GM19351 (cell line): ENCODE results near the gene USP20.

Source experiments
- ATAC-seq: cut with Tn5 transposase; IDR thresholded peaks from one replicate; pipeline ENCODE4 v1.9.1; 2021; ENCODE audit warnings: mild to moderate bottlenecking, moderate library complexity; ENCODE audit not compliant: unreplicated experiment

Gene USP20

DNA sequence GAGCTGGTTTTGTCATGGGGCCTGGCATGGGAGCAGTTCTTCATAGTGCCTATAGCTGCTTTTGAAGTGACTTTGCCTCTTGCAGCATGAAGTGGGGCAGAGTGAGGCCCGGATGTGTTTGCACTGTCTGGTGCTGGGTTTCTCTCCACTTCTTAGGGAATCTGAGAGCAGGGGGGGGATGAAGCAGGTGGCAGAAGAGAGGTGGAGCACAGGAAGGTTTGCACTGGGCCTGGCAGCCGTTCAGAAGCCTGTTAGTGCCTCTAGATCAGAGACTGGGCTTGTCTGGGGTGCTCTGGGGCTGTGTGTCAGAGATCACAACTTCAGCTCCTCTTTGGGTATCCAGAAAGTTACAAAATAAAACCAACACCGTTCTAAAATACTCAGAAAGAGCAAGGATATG lies 18.4 kb downstream of the USP20 start:
- no peak for ATAC-seq

DNA sequence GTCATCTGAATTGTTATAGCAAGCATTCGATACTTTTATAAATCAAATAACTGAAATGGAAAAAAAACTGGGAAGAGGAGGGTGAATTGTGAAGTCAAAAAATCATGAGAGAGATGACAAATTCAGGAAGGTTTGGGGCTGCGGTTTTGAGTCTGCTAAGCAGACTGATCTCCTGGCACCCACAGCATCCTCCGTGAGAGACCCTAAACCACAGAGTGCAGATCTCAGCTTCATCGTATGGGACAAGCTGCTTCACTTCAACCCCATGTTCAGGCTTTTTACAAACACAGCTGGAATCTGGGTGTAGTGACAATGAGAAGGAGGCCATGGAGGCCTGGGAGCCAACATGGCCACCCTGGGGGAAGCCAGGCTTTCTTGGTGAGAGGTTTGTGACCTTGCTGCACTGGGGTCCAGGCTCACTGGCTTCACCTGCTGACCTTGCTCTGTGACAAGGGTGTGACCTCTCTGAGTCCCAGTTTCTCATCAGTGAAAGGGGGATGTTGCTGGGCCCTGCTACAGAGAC lies 19.4 kb downstream of the USP20 start:
- no peak for ATAC-seq

DNA sequence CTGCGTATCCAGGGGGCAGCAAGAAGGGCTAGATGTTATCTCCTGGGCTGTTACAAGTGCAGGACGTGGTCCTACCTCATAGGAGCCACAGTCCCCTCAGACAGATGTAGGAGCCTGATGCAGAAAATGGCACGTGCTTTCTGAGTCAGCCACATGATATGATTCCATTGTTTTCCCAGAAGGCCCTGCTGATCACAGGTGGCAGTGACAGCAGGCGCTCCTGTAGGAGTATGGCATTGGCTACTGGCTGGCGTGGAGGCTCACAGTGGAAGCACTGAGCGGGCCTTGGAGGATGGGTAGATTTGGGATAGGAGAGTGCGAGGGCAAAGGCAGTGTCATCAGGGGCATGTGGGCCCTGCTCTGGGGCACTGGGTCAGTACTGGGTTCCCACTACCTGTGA lies 21.9 kb downstream of the USP20 start:
- no peak for ATAC-seq

- no peak for ATAC-seq
Observed at GRCh38 chr9:129858167-129858962, 23.1 kb downstream of the USP20 start.

DNA sequence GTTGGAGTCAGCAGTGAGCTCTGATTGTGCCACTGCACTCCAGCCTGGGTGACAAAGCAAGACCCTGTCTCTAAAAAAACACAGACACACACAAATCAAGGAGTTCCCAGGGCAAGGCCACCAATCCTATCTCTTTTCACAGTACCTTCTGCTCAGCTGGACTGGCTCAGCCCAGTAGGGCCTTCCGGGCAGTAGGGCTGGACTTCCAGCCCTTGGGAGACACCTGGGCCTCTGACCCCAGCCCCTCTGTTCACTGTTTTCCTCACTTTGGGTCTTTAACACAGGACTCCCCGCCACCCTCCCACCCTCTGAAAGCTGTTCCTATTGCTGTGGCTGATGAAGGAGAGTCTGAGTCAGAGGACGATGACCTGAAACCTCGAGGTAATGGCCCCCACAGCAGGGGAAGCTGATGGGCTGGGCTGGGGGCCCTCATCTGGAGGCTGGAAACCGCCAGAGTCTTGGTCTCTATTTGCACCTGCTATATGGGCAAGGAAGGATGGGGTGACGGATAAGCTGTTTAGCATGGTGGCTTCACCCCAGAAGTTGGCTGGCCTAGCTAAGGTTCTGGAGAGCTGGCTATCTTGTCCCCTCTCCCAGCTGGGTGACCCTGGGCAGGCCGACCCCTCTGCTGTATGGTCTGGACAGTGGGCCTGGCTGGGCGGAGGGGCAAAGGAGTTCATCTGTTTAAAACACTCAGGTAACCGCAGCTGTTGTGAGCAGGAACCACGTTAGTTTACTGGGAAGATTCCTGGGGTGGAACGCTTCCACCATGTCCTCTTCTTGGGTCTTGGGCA lies 25.6 kb downstream of the USP20 start:
- ATAC-seq: no peak

GRCh38 chr9:129861447-129861827 lies 26.2 kb downstream of the USP20 start:
- ATAC-seq: no peak

GRCh38 chr9:129863059-129863690 lies 27.9 kb downstream of the USP20 start:
- no peak for ATAC-seq

- no peak for ATAC-seq
Observed at GRCh38 chr9:129864991-129865647, 29.9 kb downstream of the USP20 start.

GRCh38 chr9:129865668-129866320 lies 30.5 kb downstream of the USP20 start:
- no peak for ATAC-seq

GRCh38 chr9:129866394-129867135 lies 31.3 kb downstream of the USP20 start:
- no peak for ATAC-seq

GRCh38 chr9:129867136-129868022 lies 32.1 kb downstream of the USP20 start:
- ATAC-seq: no peak

DNA sequence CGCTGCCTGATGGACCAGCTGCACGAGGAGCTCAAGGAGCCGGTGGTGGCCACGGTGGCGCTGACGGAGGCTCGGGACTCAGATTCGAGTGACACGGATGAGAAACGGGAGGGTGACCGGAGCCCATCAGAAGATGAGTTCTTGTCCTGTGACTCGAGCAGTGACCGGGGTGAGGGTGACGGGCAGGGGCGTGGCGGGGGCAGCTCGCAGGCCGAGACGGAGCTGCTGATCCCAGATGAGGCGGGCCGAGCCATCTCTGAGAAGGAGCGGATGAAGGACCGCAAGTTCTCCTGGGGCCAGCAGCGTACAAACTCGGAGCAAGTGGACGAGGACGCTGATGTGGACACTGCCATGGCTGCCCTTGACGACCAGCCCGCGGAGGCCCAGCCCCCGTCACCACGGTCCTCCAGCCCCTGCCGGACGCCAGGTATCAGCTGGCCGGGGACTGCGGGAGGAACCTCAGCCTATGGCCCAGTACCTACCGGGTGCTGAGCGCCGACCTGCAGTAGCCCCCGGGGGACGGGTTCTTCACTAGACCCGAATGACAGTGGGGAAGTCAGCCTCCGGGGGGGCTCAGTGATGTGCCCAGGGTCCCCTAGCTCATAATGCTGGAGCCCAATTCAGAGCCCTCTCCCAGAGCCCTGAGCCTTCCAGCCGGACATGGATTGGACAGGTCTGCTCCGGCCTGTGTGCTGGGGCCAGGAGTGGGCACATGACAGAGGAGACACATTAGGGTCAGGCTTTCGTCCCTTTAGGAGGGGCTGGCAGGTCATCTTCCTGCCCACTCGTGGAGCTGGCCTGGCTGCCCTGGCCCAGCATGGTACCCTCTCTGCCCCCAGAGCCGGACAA lies 33.0 kb downstream of the USP20 start:
- ATAC-seq: no peak

DNA sequence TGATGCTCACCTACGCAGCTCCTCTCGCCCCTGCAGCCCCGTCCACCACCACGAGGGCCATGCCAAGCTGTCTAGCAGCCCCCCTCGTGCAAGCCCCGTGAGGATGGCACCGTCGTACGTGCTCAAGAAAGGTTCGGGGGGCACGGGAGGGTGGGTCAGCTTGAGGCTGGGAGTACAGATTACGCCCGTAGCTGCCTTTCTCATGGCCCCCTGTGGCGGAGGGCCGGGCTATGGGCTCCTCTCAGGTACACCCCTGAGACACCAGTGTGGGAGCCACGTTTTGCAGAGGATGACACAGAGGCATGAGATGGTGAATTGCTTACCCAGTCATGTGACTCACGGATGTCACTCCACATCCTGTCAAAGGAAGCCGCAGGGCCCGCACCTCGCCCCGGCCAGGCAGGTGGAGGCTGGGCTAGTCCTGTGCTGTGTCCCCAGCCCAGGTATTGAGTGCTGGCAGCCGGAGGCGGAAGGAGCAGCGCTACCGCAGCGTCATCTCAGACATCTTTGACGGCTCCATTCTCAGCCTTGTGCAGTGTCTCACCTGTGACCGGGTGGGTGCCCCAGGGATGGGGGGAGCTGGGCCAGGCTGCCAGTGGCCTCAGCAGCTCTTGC lies 33.7 kb downstream of the USP20 start:
- no peak for ATAC-seq

DNA sequence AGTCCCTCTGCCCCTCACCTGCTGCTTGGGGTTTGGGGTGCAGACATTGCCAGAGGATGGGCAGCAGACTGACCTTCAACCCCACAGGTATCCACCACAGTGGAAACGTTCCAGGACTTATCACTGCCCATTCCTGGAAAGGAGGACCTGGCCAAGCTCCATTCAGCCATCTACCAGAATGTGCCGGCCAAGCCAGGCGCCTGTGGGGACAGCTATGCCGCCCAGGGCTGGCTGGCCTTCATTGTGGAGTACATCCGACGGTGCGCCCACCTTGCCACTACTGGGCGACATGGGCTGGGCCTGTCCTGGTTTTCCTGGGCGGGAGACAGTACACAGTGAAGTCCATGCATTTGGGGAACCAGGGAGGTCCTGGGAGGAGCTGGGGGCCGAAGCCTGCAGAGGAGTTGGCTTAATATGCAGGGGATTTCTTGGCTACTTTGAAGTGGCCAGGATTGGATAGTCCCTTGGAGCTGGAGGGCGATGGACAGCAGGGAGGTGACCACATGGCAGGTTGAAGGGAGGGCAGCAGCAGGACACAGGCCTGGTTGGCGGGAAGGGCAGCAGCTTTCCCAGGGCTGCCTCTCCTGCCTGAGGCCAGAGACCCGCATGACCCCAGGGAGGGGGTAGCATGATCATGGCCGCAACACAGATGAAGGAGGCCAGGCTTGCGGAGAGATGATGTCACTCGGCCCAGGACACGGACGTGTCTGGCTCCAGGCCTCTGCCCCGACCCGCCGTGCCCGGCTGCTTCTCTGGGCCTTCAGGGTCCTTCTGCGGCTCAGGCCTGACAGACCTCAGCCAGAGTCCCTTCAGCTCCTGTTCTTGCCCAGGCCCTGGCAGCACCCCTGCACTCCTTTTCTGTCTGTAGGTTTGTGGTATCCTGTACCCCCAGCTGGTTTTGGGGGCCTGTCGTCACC lies 34.6 kb downstream of the USP20 start:
- no peak for ATAC-seq

DNA sequence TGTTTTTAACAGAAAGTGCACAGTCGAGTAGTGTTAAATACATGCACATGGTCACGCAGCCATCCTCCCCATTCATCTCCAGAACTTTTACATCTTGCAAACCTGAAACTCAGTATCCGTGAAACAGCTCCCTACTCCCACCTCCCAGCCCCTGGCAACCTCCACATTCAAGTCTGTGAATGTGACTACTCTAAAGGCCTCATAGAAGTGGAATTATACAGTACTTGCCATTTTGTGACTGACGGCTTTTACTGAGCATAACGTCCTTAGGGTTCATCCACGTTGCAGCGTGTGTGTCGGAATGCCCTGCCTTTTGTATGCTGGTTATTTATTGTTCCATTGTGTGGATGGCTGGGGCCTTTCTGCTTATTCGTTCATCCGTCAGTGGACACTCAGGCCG lies 35.8 kb downstream of the USP20 start:
- ATAC-seq: no peak

DNA sequence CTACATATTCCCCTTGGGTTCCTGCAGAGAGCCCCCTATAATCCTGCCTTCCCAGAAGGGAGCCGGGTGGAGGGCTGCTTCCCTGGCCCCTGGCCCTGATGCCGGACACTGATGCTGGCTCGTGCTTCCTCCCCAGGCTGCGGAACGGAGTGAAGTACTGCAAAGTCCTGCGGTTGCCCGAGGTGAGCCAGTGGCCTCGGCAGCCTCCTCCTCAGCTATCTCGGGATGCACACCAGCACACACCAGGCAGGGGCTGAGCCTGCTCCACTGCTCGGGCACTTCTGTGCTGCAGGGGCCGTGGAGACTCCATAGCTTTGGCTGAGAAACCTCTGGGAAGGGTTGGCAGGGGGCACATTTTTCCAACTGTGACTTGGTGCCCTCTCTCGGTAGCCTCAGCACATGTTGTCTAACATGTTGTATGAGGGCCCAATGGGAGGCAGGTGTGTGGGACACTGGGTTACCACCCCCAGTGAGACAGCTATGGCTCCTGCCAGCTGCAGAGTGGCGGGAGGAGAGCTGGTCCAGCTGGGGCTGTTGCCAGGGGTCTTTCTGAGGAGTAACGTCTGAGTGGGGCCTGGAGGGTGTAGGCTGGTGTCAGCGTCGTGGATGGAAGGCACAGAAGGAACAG lies 38.4 kb downstream of the USP20 start:
- ATAC-seq: no peak
